BLaER1 (cell line): ENCODE measurements around the gene NXN.
A peak's percentile ranks its signal among the peaks of the same experiment; 100 is the strongest.
"Not testable (repeated sequence)": the region's sequence is repeated elsewhere in the genome, so short reads cannot be mapped to it uniquely, and the experiment has no call there.

Source experiments
- H3K27ac ChIP-seq: shearing (Covaris generic); formaldehyde crosslinking; 2 replicates; pipeline ENCODE4 v1.8.1; 2022
- H3K27me3 ChIP-seq: shearing (Covaris generic); formaldehyde crosslinking; 2 replicates; pipeline ENCODE4 v1.8.1; 2022
- H3K36me3 ChIP-seq: shearing (Covaris generic); formaldehyde crosslinking; 2 replicates; pipeline ENCODE4 v1.8.1; 2022
- H3K4me1 ChIP-seq: shearing (Covaris generic); formaldehyde crosslinking; 2 replicates; pipeline ENCODE4 v1.8.1; 2022
- H3K4me2 ChIP-seq: shearing (Covaris generic); formaldehyde crosslinking; 2 replicates; pipeline ENCODE4 v1.8.1; 2022
- H3K4me3 ChIP-seq: shearing (Covaris generic); formaldehyde crosslinking; 2 replicates; pipeline ENCODE4 v1.8.1; 2022
- H3K9ac ChIP-seq: shearing (Covaris generic); formaldehyde crosslinking; 2 replicates; pipeline ENCODE4 v1.8.1; 2022
- H3K9me3 ChIP-seq: shearing (Covaris generic); formaldehyde crosslinking; 2 replicates; pipeline ENCODE4 v1.8.1; 2022
- H4K20me1 ChIP-seq: shearing (Covaris generic); formaldehyde crosslinking; 2 replicates; pipeline ENCODE4 v1.8.1; 2022
- Cebpa-rat ChIP-seq: shearing (Covaris generic); IDR thresholded peaks from 2 replicates; pipeline ENCODE4 v1.8.1; 2022

Gene NXN

GRCh38 chr17:814371-814770 lies 165.2 kb downstream of the NXN start:
- Histone ChIP-seq H3K36me3 (peaks cover 83% of the 10 kb centered on the region), H3K9me3 (peaks cover 5% of the 10 kb centered on the region; the same call in 1 of the 2 replicates), H3K4me3 (no peak overlapping the region), H3K4me1 (peaks cover 55% of the 10 kb centered on the region), H3K27me3 (no peaks in the 10 kb centered on the region), H3K27ac (0 out of 2 replicates have a peak overlapping the region, but pooled peaks have one; percentile 18), H3K4me2 (no peak overlapping the region), H3K9ac (no peak overlapping the region), H4K20me1 (peaks cover 50% of the 10 kb centered on the region; the same call in 1 of the 2 replicates)
- TF ChIP-seq Cebpa-rat = no peak

- Histone ChIP-seq H3K4me1 (peaks cover 66% of the 10 kb centered on the region), H3K9ac (no peak overlapping the region), H3K36me3 (peaks cover 78% of the 10 kb centered on the region), H4K20me1 (peaks cover 67% of the 10 kb centered on the region), H3K27me3 (no peaks in the 10 kb centered on the region), H3K4me2 (peak overlapping the region; percentile 75), H3K27ac (peak overlapping the region; percentile 63; the same call in 1 of the 2 replicates), H3K9me3 (peaks cover 5% of the 10 kb centered on the region; the same call in 1 of the 2 replicates), H3K4me3 (0 out of 2 replicates have a peak overlapping the region, but pooled peaks have one; percentile 36)
- TF ChIP-seq Cebpa-rat = no peak
These were observed 166.9 kb downstream of the NXN start for GRCh38 chr17:812638-813204.

GRCh38 chr17:811051-811784 lies 168.4 kb downstream of the NXN start:
- peaks cover 76% of the 10 kb centered on the region for H3K36me3 ChIP-seq
- no peak for TF ChIP-seq Cebpa-rat
- peak overlapping the region; percentile 52 for H3K9ac ChIP-seq
- H3K4me3 ChIP-seq = peak overlapping the region; percentile 55
- H3K4me1 ChIP-seq = peaks cover 81% of the 10 kb centered on the region
- peaks cover 5% of the 10 kb centered on the region; the same call in 1 of the 2 replicates for H3K9me3 ChIP-seq
- no peaks in the 10 kb centered on the region for H3K27me3 ChIP-seq
- peak overlapping the region; percentile 83 for H3K27ac ChIP-seq
- peak overlapping the region; percentile 98 for H3K4me2 ChIP-seq
- peaks cover 70% of the 10 kb centered on the region for H4K20me1 ChIP-seq

- TF ChIP-seq Cebpa-rat = no peak
- Histone ChIP-seq H4K20me1 (peaks cover 46% of the 10 kb centered on the region), H3K9me3 (peaks cover 5% of the 10 kb centered on the region; the same call in 1 of the 2 replicates), H3K36me3 (peaks cover 67% of the 10 kb centered on the region), H3K4me2 (peak overlapping the region; percentile 98), H3K27me3 (no peaks in the 10 kb centered on the region), H3K9ac (peak overlapping the region; percentile 61), H3K4me1 (peaks cover 96% of the 10 kb centered on the region), H3K27ac (peak overlapping the region; percentile 83), H3K4me3 (peak overlapping the region; percentile 37)
These were observed 171.9 kb downstream of the NXN start for GRCh38 chr17:807523-808294.

- no peaks in the 10 kb centered on the region for H3K9me3 ChIP-seq
- H3K4me3 ChIP-seq = peak overlapping the region; percentile 37
- H3K36me3 ChIP-seq = peaks cover 66% of the 10 kb centered on the region
- peak overlapping the region; percentile 98 for H3K4me2 ChIP-seq
- no peak for TF ChIP-seq Cebpa-rat
- peaks cover 96% of the 10 kb centered on the region for H3K4me1 ChIP-seq
- H3K27ac ChIP-seq = peak overlapping the region; percentile 83
- H3K27me3 ChIP-seq = no peaks in the 10 kb centered on the region
- H3K9ac ChIP-seq = peak overlapping the region; percentile 61
- peaks cover 39% of the 10 kb centered on the region for H4K20me1 ChIP-seq
These were observed 172.6 kb downstream of the NXN start for GRCh38 chr17:806781-807522.

- Histone ChIP-seq H3K4me3 (no peak overlapping the region), H3K27ac (peak overlapping the region; percentile 83), H3K4me1 (peaks cover 92% of the 10 kb centered on the region), H3K9ac (peak overlapping the region; percentile 61; the same call in 1 of the 2 replicates), H3K27me3 (no peaks in the 10 kb centered on the region), H4K20me1 (peaks cover 37% of the 10 kb centered on the region), H3K36me3 (peaks cover 66% of the 10 kb centered on the region), H3K9me3 (no peaks in the 10 kb centered on the region), H3K4me2 (peak overlapping the region; percentile 98)
- TF ChIP-seq Cebpa-rat = no peak
These were observed 173.2 kb downstream of the NXN start for GRCh38 chr17:806346-806745.

GRCh38 chr17:805886-806285 lies 173.7 kb downstream of the NXN start:
- H3K4me2 ChIP-seq = peak overlapping the region; percentile 98
- H4K20me1 ChIP-seq = peaks cover 32% of the 10 kb centered on the region
- peak overlapping the region; percentile 97 for H3K27ac ChIP-seq
- H3K4me3 ChIP-seq = peak overlapping the region; percentile 76; the same call in 1 of the 2 replicates
- peaks cover 66% of the 10 kb centered on the region for H3K36me3 ChIP-seq
- not testable (repeated sequence) for H3K9me3 ChIP-seq, H3K27me3 ChIP-seq
- peaks cover 88% of the 10 kb centered on the region for H3K4me1 ChIP-seq
- H3K9ac ChIP-seq = peak overlapping the region; percentile 96; the same call in 1 of the 2 replicates

- Histone ChIP-seq H4K20me1 (peaks cover 32% of the 10 kb centered on the region), H3K4me1 (peaks cover 88% of the 10 kb centered on the region), H3K27ac (peak overlapping the region; percentile 97), H3K4me2 (peak overlapping the region; percentile 98), H3K9me3 (no peaks in the 10 kb centered on the region), H3K27me3 (no peaks in the 10 kb centered on the region), H3K9ac (peak overlapping the region; percentile 96), H3K4me3 (peak overlapping the region; percentile 76), H3K36me3 (peaks cover 67% of the 10 kb centered on the region)
- no peak for TF ChIP-seq Cebpa-rat
These were observed 174.8 kb downstream of the NXN start for GRCh38 chr17:804541-805435.
